ENCODE results near the gene FBXL14.

- TF ChIP-seq CTCF (IDR thresholded peaks at IDR 0.05) (no peak), POLR2A (IDR thresholded peaks at IDR 0.05) (no peak)
Observed at GRCh38 chr12:1551496-1551895, 42.9 kb downstream of the FBXL14 start.
